OCI-LY3 (cell line): ENCODE data around the gene LAMP1.

Experiments used
- EZH2phosphoT487 ChIP-seq: fragments of 200-600 bp; shearing (Covaris generic); IDR thresholded peaks from 2 replicates; pipeline ENCODE4 v1.6.1; 2018; ENCODE audit warnings: antibody characterized with exemption, mixed run types, low read depth
- TF ChIP-seq, protein P1 (sequence below): fragments of 200-600, 300-600 bp; sonication (generic); IDR thresholded peaks from 2 replicates; pipeline ENCODE4 v1.5.1; 2014; ENCODE audit warnings: antibody characterized with exemption, low read length, low read depth

DNA sequence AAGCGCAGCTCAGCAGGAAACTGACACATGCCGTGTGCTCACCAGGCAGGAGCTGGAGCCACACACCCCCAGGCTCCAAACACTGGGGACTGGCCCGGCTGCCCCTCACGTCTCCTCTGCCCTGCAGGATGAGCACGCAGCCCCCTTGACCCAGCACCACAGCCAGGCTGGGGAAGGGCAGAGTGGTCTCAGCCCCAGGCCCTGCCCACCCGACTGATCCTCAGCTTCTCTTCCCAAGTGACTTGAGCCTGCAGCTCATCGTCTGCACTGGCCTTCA, 46.6 kb downstream of the LAMP1 start:
- TF ChIP-seq, protein P1, sequence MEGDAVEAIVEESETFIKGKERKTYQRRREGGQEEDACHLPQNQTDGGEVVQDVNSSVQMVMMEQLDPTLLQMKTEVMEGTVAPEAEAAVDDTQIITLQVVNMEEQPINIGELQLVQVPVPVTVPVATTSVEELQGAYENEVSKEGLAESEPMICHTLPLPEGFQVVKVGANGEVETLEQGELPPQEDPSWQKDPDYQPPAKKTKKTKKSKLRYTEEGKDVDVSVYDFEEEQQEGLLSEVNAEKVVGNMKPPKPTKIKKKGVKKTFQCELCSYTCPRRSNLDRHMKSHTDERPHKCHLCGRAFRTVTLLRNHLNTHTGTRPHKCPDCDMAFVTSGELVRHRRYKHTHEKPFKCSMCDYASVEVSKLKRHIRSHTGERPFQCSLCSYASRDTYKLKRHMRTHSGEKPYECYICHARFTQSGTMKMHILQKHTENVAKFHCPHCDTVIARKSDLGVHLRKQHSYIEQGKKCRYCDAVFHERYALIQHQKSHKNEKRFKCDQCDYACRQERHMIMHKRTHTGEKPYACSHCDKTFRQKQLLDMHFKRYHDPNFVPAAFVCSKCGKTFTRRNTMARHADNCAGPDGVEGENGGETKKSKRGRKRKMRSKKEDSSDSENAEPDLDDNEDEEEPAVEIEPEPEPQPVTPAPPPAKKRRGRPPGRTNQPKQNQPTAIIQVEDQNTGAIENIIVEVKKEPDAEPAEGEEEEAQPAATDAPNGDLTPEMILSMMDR = no peak
- no peak for TF ChIP-seq EZH2phosphoT487
